Right ventricle myocardium superior (tissue), 1 donor: Measurements from ENCODE around the gene TSSK2. TPM values are rescaled to one million over a fixed set of nuclear protein-coding genes. Genes with fewer than 3 reads are reported as not detected.
A peak's percentile ranks its signal among the peaks of the same experiment; 100 is the strongest.

Experiments
- ATAC-seq: fragments of 200-7000 bp; cut with Tn5 transposase; one replicate; pipeline ENCODE4 v1.9.1; 2020; ENCODE audit warnings: mild to moderate bottlenecking; ENCODE audit not compliant: poor library complexity
- DNase-seq: peaks from one replicate; pipeline ENCODE4 v3.0.0-alpha.2; 2020
- intact Hi-C: fragments of 100-400 bp; cut with DNase I; formaldehyde crosslinking; loops from one replicate; pipeline ENCODE4 v1.11.2; 2022
- total RNA-seq: library from RNA; stranded (reverse); fragmentation: NEBNext Ultra II Directional; extraction: Animal tissue kit (Norgen Biotek cat#: 25700); gene quantifications from one replicate; pipeline ENCODE4 v1.2.1, GENCODE V29; 2021
- donor health status: DM: no; HTN: yes; CAD: no; lungs with severe emphysema.

Gene TSSK2
- total RNA-seq, 1 donor from 2014 or later: not detected

GRCh38 chr22:19121631-19122142 lies 9.4 kb upstream of the TSSK2 start:
- peak; percentile 67 for DNase-seq
- intact Hi-C loops: no loop called here
- peak; percentile 61 for ATAC-seq

GRCh38 chr22:19122143-19122751 lies 8.9 kb upstream of the TSSK2 start, which contains the start of gene DGCR2:
Gene DGCR2 (minus strand): TSS chr22:19122412. CDS start chr22:19122206, 206 bp downstream.
- ATAC-seq (peak; percentile 97), DNase-seq (peak; percentile 97)
- intact Hi-C loops: no loop called here

GRCh38 chr22:19122752-19123492 lies 8.2 kb upstream of the TSSK2 start:
- peak; percentile 3 for ATAC-seq
- intact Hi-C loops: no loop called here
- DNase-seq: no peak

- DNase-seq (no peak), ATAC-seq (no peak)
- intact Hi-C loops: no loop called here
Measured at GRCh38 chr22:19123936-19124335, 7.2 kb upstream of the TSSK2 start.

GRCh38 chr22:19124377-19124776 lies 6.7 kb upstream of the TSSK2 start:
- intact Hi-C loops: no loop called here
- DNase-seq (peak; percentile 44), ATAC-seq (no peak)

- ATAC-seq (no peak), DNase-seq (peak; percentile 33)
- intact Hi-C loops: no loop called here
Measured at GRCh38 chr22:19125011-19125410, 6.1 kb upstream of the TSSK2 start.

- ATAC-seq (no peak), DNase-seq (peak; percentile 25)
- intact Hi-C loops: no loop called here
Measured at GRCh38 chr22:19125474-19126308, 5.4 kb upstream of the TSSK2 start.

GRCh38 chr22:19126309-19127273 lies 4.5 kb upstream of the TSSK2 start:
- intact Hi-C loops: no loop called here
- peak; percentile 16 for DNase-seq
- no peak for ATAC-seq

GRCh38 chr22:19127329-19128008 lies 3.6 kb upstream of the TSSK2 start:
- intact Hi-C loops: no loop called here
- ATAC-seq (no peak), DNase-seq (peak; percentile 22)

GRCh38 chr22:19128009-19128401 lies 3.1 kb upstream of the TSSK2 start:
- intact Hi-C loops: no loop called here
- ATAC-seq: no peak
- peak; percentile 3 for DNase-seq

- ATAC-seq: no peak
- intact Hi-C loops: no loop called here
- peak; percentile 13 for DNase-seq
Measured at GRCh38 chr22:19128946-19129727, 2.0 kb upstream of the TSSK2 start.

- intact Hi-C loops: no loop called here
- no peak for ATAC-seq
- no peak for DNase-seq
Measured at GRCh38 chr22:19129871-19130270, 1.2 kb upstream of the TSSK2 start.

- DNase-seq: no peak
- intact Hi-C loops: no loop called here
- ATAC-seq: no peak
Measured at GRCh38 chr22:19131685-19132015, 542 bp downstream of the TSSK2 start.

- intact Hi-C loops: no loop called here
- ATAC-seq: no peak
- no peak for DNase-seq
Measured at GRCh38 chr22:19132153-19132552, 1.0 kb downstream of the TSSK2 start.

GRCh38 chr22:19132693-19133400 lies 1.7 kb downstream of the TSSK2 start:
- intact Hi-C loops: no loop called here
- DNase-seq (no peak), ATAC-seq (no peak)

GRCh38 chr22:19133561-19133960 lies 2.5 kb downstream of the TSSK2 start:
- intact Hi-C loops: no loop called here
- ATAC-seq (no peak), DNase-seq (no peak)
